ENCODE results near the gene PDE1C.

PDE1C gene

GRCh38 chr7:31892099-31892829, 177.9 kb downstream of the PDE1C start:
- no peak for DNase-seq (ENCODE audit: low spot score)

- DNase-seq (ENCODE audit: low spot score): no peak
Observed at GRCh38 chr7:31890766-31891165, 179.4 kb downstream of the PDE1C start.

DNA sequence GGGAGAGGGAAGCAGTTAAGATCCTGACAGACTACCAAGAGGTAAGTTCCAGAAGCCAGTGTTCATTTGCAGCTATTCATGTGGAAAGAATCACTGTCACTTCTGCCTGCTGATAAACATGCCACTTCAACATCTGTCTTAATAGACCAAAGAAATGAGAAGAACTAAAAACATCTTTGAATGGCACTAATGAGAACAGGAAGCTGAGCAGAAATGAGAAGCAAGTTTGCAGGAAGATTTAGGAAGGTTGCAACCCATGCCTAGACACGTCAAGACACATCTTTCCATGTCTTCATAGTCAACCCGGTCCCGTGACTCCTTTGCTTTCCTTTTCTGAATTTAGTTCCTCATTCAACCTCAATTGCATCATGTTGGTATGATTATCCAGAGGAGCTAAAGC, 180.0 kb downstream of the PDE1C start:
- no peak for DNase-seq (ENCODE audit: low spot score)

DNA sequence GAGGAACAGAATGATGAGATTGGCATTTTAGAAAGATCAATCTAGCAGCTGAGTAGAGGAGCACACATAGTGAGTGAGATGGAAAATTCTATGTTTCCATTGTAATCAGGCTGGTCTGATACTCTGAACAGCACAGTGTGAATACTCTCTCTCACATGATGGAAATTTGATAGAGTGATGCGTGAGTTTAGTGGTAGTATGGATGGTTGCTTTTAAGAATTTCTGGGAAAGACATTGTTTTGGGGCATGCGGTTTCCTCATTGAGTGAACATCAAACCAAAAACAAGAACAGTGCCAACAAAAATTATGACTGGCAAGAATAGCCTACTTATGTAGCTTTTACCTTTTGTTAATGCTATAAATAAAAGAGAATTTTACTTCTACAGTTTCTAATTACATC, 183.2 kb downstream of the PDE1C start:
- DNase-seq (ENCODE audit: low spot score): no peak

GRCh38 chr7:31885171-31885570, 185.0 kb downstream of the PDE1C start:
- no peak for DNase-seq (ENCODE audit: low spot score)

GRCh38 chr7:31883761-31884164, 186.4 kb downstream of the PDE1C start:
- DNase-seq (ENCODE audit: low spot score): no peak

DNA sequence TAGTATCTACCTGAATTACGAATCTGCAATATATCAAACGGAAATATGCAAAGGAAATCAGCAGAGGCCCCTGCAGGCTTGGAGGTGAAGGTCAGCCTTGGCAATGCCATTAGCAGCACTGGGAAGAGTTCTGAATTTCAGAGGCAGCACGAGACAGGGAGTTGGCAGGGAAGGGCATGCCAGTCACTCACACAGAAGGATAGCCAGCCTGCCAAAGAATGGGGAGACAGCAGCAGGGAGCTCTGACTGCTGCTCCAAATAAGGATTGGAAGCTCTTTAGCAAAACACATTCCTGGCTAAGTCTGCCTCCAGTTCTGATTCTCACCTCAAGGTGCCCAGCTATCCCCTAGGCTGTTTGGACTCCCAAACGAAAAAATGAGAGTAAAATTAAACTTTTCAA, 188.0 kb downstream of the PDE1C start:
- no peak for DNase-seq (ENCODE audit: low spot score)

DNA sequence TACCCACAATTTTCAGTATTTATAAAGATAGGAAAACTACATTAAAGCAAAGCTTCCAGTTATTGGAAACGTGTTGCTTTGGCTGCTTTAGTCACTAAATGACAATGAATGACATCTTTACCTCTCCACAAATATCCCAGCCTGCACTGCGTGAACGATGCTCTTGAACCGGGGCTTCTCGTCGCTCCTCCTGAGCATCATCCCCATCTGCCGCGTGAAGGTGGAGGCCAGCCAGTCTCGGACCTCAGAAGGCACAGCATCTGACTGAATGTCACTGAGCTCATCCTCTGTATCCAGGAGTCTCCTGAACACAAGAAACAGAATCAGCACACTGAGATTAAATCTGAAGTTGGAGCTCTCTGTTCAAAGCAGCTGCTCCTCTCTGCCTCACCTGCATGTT, 191.3 kb downstream of the PDE1C start:
- DNase-seq (ENCODE audit: low spot score): no peak

GRCh38 chr7:31875424-31875823, 194.8 kb downstream of the PDE1C start:
- DNase-seq (ENCODE audit: low spot score): no peak

DNA sequence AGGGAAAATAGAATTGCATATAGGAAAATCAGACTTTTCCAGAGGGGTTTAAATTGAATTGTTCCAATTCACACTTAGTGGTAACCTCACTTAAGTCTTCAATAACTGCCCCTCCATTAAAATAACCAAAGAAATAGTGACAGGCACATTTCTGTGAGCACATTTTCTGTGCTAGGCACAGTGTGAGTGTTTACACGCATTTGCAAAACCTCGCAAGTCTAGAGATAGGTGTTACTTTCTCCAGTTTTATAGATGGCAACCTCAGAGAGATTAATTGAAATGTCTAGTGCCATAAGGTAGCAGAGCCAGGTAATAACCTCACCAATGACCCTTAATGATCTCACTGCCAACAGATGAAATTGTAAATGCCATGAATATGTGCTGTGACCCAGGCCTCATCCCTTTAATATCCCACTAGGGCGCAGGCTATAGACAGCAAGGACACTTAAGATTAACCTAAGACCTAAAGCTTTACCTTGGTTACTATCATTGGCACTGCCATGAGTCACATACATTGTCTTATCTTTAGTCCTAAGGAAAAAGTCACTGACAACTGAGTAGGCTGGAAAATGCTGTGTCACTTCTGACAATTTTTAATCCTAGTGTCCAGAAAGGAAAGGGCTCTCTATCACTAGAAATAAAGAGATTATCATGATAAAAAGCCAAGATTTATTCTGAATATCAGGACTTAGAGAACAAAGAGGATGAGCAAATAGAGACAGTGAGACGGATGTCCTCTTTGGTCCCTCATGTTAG, 195.4 kb downstream of the PDE1C start:
- no peak for DNase-seq (ENCODE audit: low spot score)

GRCh38 chr7:31873816-31874597, 196.2 kb downstream of the PDE1C start:
- DNase-seq (ENCODE audit: low spot score): no peak

GRCh38 chr7:31872545-31873370, 197.4 kb downstream of the PDE1C start:
- no peak for DNase-seq (ENCODE audit: low spot score)

DNA sequence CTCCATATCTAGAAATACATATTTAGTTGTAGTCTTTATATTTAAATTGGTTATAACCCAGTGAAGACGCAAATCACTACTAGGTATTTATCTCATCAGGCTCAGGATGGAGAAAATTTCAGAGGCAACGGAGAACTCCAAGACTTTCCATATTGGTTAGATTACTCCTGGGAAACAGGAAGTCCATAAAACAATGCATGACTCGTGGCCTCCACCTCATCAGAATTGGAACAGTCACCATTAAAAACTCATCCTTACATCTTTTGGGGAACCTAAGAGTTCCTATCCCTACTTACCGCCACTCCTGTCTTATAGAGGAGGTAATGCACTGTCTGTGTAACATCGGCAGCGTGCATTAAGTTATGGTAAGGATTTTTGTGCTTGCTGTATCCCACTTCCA, 205.6 kb downstream of the PDE1C start:
- DNase-seq (ENCODE audit: low spot score): no peak

DNA sequence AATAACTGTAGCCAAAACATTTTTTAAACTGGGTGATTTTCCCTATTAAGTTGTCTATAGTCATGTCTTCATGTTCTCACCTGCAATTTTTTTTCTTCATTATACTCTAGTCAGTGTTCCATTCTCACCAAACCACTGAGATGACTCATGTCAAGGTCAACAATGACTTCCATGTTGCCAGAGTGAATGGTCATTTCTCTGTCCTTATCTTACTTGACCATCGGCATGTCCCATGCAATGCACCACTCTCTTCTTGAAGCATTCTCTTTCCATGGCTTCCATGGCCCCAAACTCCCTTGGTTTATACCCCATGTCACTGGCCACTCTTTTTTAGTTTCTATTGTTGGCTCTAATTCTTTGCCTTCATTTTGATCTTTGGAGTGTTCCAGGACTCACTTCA, 209.3 kb downstream of the PDE1C start:
- DNase-seq (ENCODE audit: low spot score): no peak

DNA sequence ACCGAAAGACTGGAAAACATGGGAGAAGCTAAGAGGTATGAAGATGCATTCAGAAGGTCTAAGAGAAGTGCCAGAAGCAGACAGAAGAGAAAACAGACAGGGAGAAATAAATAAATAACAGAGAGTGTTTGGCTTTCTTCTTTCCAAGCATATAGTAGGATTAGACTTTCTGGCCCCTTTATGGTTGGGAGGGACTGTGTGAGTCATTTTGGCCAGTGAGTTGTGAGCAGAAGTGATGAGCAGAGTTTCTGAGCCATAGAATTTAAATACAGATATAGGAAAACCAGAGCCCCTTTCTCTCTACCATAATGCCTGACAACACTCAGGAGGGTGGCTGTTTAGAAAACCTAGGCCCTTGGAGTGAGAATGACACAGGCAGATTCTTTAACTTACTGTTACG, 212.2 kb downstream of the PDE1C start:
- no peak for DNase-seq (ENCODE audit: low spot score)

GRCh38 chr7:31857172-31857571, 213.0 kb downstream of the PDE1C start:
- DNase-seq (ENCODE audit: low spot score): no peak

- DNase-seq (ENCODE audit: low spot score): no peak
Observed at GRCh38 chr7:31856337-31856736, 213.9 kb downstream of the PDE1C start.

- no peak for DNase-seq (ENCODE audit: low spot score)
Observed at GRCh38 chr7:31855530-31855929, 214.7 kb downstream of the PDE1C start.

DNA sequence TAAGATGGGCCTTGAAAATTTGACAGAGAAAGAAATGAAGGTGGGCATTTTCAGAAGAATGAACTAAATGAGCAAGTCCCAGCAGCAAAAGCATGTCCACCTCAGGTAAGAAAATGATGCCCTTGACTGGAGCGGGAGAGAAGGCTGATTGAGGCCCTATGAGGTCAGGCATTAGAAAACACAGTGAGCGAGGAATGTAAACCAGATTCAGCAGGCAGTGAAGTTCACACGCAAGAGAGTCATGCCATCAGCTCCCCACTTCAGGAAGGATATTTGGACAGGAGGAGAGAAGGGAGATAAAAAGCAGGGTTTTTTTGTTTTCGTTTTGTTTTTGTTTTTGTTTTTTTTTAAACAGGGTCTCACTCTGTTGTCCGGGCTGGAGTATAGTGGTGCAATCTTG, 216.8 kb downstream of the PDE1C start:
- no peak for DNase-seq (ENCODE audit: low spot score)

GRCh38 chr7:31852462-31852861, 217.7 kb downstream of the PDE1C start:
- DNase-seq (ENCODE audit: low spot score): no peak

DNA sequence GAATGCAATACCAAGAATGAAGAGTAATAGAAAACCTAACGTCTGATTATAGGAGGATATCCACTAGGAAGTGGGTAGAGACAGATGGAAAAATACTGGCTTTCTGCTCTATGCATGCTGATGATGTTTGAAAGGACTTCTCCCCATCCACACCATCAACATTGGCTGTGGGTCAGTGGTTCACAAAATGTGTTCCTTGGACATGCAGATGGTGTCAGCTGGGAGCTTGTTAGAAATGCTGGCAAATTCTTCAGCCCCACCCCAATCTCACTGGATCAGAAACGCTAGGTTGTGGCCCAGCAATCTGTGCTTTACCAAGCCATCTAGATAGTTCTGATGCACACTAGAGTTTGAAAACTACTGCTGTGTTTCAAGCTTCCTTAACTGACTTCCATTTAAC, 219.1 kb downstream of the PDE1C start:
- DNase-seq (ENCODE audit: low spot score): no peak

GRCh38 chr7:31850601-31851000, 219.6 kb downstream of the PDE1C start:
- DNase-seq (ENCODE audit: low spot score): no peak
